Limb (tissue), 2 donors: ENCODE measurements around the gene MARCHF6.
A peak's percentile ranks its signal among the peaks of the same experiment; 100 is the strongest.
"Not testable (repeated sequence)": the region's sequence is repeated elsewhere in the genome, so short reads cannot be mapped to it uniquely, and the experiment has no call there.

ENCODE experiments used
- DNase-seq, 2 donors: peaks; one replicate each; pipeline ENCODE4 v3.0.0-alpha.2; 2016; ENCODE audit errors: extremely low spot score in 2 of 2

MARCHF6 gene

GRCh38 chr5:10323588-10324488 lies 29.7 kb upstream of the MARCHF6 start:
- DNase-seq: no peak

GRCh38 chr5:10324518-10325370 lies 28.8 kb upstream of the MARCHF6 start:
- DNase-seq: no peak

GRCh38 chr5:10328323-10328722 lies 25.2 kb upstream of the MARCHF6 start:
- no peak for DNase-seq

- DNase-seq: no peak
Observed at GRCh38 chr5:10329446-10329819, 24.1 kb upstream of the MARCHF6 start.

- peak in 1 of 2 donors; percentile 35 for DNase-seq
Observed at GRCh38 chr5:10329820-10330481, 23.5 kb upstream of the MARCHF6 start.

- no peak for DNase-seq
Observed at GRCh38 chr5:10330511-10331230, 22.8 kb upstream of the MARCHF6 start.

GRCh38 chr5:10331341-10331796 lies 22.1 kb upstream of the MARCHF6 start:
- peak; percentile 71 to 76 for DNase-seq

GRCh38 chr5:10332301-10332700 lies 21.2 kb upstream of the MARCHF6 start:
- DNase-seq: no peak

GRCh38 chr5:10333154-10334006 lies 20.1 kb upstream of the MARCHF6 start:
- peak in 1 of 2 donors; percentile 67 for DNase-seq

GRCh38 chr5:10334831-10335230 lies 18.7 kb upstream of the MARCHF6 start:
- no peak for DNase-seq

- no peak for DNase-seq
Observed at GRCh38 chr5:10335711-10336470, 17.6 kb upstream of the MARCHF6 start.

GRCh38 chr5:10337107-10337506 lies 16.4 kb upstream of the MARCHF6 start:
- no peak for DNase-seq

- DNase-seq: no peak
Observed at GRCh38 chr5:10337986-10338385, 15.5 kb upstream of the MARCHF6 start.

GRCh38 chr5:10338686-10339057 lies 14.8 kb upstream of the MARCHF6 start:
- DNase-seq: no peak

- peak in 1 of 2 donors; percentile 68 for DNase-seq
Observed at GRCh38 chr5:10339058-10339811, 14.3 kb upstream of the MARCHF6 start.

- no peak for DNase-seq
Observed at GRCh38 chr5:10339958-10340357, 13.5 kb upstream of the MARCHF6 start.

GRCh38 chr5:10343486-10343885 lies 10.0 kb upstream of the MARCHF6 start:
- DNase-seq: no peak

- DNase-seq: not testable (repeated sequence)
Observed at GRCh38 chr5:10344461-10345106, 8.9 kb upstream of the MARCHF6 start.
